HG03558 (cell line): Measurements from ENCODE around the gene BTNL3.
A peak's percentile ranks its signal among the peaks of the same experiment; 100 is the strongest.
"Not testable (repeated sequence)": the region's sequence is repeated elsewhere in the genome, so short reads cannot be mapped to it uniquely, and the experiment has no call there.

Experiments used
- ATAC-seq: cut with Tn5 transposase; IDR thresholded peaks from one replicate; pipeline ENCODE4 v1.9.1; 2021; ENCODE audit warnings: moderate number of reproducible peaks; ENCODE audit not compliant: unreplicated experiment; ENCODE audit errors: extremely low read depth

Gene BTNL3

GRCh38 chr5:180988592-180988991, at the start of gene BTNL3:
BTNL3 (plus strand) TSS chr5:180988846; CDS start chr5:180989029, 183 bp downstream.
- no peak for ATAC-seq

GRCh38 chr5:180950291-180950949, 38.2 kb upstream of the BTNL3 start:
- no peak for ATAC-seq

- no peak for ATAC-seq
Measured at GRCh38 chr5:180959661-180960060, 29.0 kb upstream of the BTNL3 start.

GRCh38 chr5:180960209-180960608, 28.4 kb upstream of the BTNL3 start:
- ATAC-seq, result no peak

GRCh38 chr5:180969406-180969805, 19.2 kb upstream of the BTNL3 start:
- no peak for ATAC-seq

GRCh38 chr5:180970336-180970735, 18.3 kb upstream of the BTNL3 start:
- ATAC-seq, result no peak

GRCh38 chr5:180970875-180971274, 17.8 kb upstream of the BTNL3 start:
- no peak for ATAC-seq

- no peak for ATAC-seq
Measured at GRCh38 chr5:180974612-180975315, 13.9 kb upstream of the BTNL3 start.

GRCh38 chr5:180975338-180975737, 13.3 kb upstream of the BTNL3 start:
- peak; percentile 70 for ATAC-seq

- ATAC-seq, result no peak
Measured at GRCh38 chr5:180976518-180976917, 12.1 kb upstream of the BTNL3 start.

GRCh38 chr5:180977852-180978251, 10.8 kb upstream of the BTNL3 start:
- no peak for ATAC-seq

GRCh38 chr5:180982008-180982741, 6.5 kb upstream of the BTNL3 start:
- no peak for ATAC-seq

- ATAC-seq, result no peak
Measured at GRCh38 chr5:180988016-180988415, 630 bp upstream of the BTNL3 start.

GRCh38 chr5:180990086-180990881, 1.6 kb downstream of the BTNL3 start:
- ATAC-seq, result no peak

- no peak for ATAC-seq
Measured at GRCh38 chr5:180990882-180991242, 2.2 kb downstream of the BTNL3 start.

- no peak for ATAC-seq
Measured at GRCh38 chr5:181001947-181002346, 13.3 kb downstream of the BTNL3 start.

GRCh38 chr5:181005791-181006190, 17.1 kb downstream of the BTNL3 start:
- no peak for ATAC-seq

- no peak for ATAC-seq
Measured at GRCh38 chr5:181008136-181008535, 19.5 kb downstream of the BTNL3 start.

GRCh38 chr5:181010018-181010417, 21.4 kb downstream of the BTNL3 start:
- ATAC-seq, result not testable (repeated sequence)

GRCh38 chr5:181014654-181015053, 26.0 kb downstream of the BTNL3 start:
- ATAC-seq, result not testable (repeated sequence)
